Smooth muscle cell of the brain vasculature (primary cell): ENCODE results near the gene HSD17B13.
"Not testable (repeated sequence)": the region's sequence is repeated elsewhere in the genome, so short reads cannot be mapped to it uniquely, and the experiment has no call there.

ENCODE experiments used
- DNase-seq: peaks from one replicate; pipeline ENCODE4 v3.0.0-alpha.2; 2012; ENCODE audit warnings: low read depth, low spot score

Gene HSD17B13

GRCh38 chr4:87316961-87317360 is 5.7 kb downstream of the HSD17B13 start:
- no peak for DNase-seq

GRCh38 chr4:87315000-87315399 is 7.7 kb downstream of the HSD17B13 start:
- not testable (repeated sequence) for DNase-seq

DNA sequence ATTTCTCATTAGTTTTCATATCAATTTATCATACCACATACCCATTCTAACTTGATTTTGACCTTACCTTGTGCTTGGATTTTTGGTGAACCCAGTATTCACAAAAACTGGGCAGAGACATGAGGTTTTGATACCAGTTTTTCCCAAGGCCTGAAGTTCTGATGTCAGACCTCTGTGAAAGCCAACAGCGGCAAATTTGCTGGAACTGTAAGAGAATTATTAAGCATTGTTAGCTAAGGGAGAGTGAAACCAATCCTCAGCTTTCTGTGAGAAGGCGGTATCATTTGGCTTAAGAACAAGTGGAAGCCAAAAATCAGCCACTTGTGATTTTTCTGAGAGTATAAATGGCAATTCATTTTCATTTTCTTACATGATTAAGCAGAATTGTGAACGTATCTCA is 8.9 kb downstream of the HSD17B13 start:
- DNase-seq: no peak

DNA sequence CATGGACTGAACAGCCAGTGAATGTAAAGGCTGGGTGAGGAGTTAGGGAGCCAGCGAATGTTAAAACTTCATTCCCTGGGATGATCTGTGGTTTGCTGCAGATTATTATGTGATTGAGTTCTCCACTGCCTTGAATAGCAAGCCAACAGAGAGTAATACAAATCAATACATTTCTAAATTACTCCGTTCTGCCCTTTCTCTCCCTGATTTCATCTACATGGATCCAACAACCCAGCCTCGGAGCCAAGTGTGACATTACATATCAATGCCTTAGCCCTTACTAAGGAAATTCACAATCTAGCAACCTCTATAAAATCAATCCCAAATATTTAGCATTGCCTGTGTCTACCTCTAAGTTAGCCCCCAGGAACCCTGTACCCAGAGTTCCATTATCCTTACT is 11.0 kb downstream of the HSD17B13 start:
- DNase-seq: no peak

- DNase-seq: no peak
Measured at GRCh38 chr4:87310691-87311335, 11.9 kb downstream of the HSD17B13 start.

DNA sequence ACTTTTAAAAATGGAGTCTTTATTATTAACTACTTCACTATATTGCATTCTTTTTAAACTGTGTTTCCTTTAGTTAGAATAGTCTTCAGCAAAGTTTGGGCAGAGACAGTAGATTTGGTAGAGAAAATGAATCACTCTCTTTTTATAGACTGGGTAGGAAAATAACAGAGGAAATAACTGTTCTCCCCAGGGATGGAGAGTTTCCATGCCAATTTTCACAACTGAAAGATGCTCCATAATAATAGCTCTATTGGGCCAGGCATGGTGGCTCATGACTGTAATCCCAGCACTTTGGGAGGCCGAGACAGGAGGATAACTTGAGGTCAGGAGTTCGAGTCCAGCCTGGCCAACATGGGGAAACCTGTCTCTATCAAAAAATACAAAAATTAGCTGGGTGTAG is 13.1 kb downstream of the HSD17B13 start:
- no peak for DNase-seq

- DNase-seq: no peak
Measured at GRCh38 chr4:87306056-87306455, 16.6 kb downstream of the HSD17B13 start.

DNA sequence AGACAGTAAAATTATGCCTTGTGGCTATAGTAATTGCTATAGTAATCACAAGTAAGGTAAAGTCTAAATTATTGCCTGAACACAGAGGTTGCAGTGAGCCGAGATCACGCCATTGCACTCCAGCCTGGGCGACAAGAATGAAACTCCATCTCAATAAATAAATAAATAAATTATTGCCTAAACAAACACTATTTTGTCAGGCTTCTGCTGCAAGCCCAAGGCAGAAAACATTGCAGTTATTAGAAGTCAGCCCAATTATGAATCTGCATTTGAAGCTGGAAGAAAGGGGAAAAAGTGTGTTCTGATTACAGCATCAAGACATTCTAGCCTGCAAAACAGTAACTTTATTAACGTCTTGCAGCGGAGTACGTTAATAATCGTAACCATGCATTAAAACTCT is 17.1 kb downstream of the HSD17B13 start:
- DNase-seq: no peak

DNA sequence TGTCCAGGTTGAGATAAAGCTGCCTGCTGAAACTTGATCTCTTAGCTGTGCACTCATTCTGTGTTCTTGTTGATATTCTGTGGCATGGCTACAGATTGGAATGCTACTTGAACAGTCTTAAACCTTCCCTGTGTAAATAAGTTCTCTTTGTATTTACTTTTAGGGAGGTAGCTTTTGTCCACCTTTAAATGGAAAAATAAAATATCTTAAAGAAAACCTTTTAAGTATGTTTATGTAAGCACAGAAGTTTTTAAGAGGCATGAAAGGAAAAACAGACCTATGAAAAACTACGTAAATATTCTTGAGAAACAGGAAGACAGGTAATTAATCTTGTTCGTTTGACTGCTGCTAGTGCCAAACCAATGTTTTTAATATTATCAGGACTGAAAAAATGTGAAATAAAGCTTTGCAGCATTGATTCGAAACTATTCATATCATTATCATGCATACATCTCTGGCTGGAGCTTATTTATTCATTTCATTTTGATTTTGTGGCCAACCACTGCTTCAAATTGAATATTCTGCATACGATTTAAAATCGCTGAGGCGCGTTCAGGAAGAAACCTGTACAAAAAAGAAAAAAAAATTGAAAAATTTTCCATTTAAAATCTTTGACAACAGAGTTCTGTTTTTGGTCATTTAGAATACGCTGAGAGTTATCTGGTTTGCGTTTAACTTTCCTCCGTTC is 17.8 kb downstream of the HSD17B13 start:
- no peak for DNase-seq

DNA sequence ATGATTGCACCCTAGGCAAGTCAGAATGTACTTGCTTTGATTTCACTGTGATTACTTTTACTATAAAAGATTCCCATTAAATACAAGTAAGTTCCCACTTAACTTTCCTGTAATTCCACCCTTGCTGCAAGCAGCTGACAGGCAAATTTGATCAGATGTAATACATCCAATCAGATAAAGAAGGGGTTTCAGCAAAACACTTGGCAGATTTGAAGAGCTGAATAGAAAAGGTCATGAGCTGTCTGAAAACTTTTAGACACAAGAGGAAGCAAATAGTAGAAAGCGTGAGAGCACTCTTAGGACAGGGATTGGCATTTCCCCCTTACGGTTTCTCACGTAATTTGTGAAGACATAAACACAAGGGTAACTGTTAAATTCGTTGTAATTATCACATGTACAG is 22.8 kb downstream of the HSD17B13 start:
- no peak for DNase-seq

- no peak for DNase-seq
Measured at GRCh38 chr4:87298362-87298761, 24.3 kb downstream of the HSD17B13 start.

DNA sequence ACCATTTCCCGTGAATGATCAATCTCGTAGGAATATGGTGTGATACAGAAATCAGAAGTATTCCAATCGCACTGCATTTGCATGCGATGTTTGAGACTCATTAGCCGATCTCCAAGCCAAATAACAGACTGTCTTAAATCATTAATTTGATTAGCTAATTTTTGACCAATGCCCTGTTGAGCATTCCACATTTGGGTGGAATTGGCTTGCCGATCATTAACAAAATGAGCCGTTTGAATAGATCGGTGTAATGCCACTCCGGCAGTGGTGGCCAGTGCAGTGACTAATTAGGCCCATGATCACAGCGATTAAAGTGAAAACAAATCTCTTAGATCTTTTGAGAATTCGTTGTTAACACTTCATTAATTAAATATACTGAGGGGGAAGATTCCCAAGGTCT is 27.8 kb downstream of the HSD17B13 start:
- not testable (repeated sequence) for DNase-seq

DNA sequence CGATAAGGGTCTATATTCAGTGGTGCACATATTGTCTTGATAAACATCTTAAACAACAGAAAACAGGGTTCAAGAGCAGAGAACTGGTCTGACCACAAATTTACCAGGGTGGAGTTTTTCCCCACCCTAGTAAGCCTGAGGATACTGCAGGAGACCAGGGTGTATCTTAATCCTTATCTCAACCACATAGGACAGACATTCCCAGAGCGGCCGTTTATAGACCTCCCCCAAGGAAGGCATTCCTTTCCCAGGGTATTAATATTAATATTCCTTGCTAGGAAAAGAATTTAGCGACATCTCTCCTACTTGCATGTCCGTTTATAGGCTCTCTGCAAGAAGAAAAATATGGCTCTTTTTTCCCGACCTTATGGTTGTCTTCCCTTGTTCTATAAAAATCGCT is 28.8 kb downstream of the HSD17B13 start:
- not testable (repeated sequence) for DNase-seq

DNA sequence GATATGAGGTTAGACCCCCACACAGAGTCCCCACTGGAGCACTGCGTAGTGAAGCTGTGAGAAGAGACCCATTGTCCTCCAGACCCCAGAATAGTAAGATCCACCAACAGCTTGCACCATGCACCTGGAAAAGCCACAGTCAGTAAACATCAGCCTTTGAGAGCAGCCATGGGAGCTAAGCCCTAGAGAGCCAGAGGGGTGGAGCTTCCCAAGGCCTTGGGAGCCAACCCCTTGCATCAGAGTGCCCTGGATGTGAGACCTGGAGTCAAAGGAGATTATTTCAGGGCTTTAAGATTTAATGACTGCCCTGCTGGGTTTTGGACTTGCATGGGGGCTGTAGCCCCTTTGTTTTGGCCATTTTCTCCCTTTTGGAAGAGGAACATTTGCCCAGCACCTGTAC is 35.7 kb downstream of the HSD17B13 start:
- no peak for DNase-seq

- DNase-seq: not testable (repeated sequence)
Measured at GRCh38 chr4:87284268-87284667, 38.4 kb downstream of the HSD17B13 start.

DNA sequence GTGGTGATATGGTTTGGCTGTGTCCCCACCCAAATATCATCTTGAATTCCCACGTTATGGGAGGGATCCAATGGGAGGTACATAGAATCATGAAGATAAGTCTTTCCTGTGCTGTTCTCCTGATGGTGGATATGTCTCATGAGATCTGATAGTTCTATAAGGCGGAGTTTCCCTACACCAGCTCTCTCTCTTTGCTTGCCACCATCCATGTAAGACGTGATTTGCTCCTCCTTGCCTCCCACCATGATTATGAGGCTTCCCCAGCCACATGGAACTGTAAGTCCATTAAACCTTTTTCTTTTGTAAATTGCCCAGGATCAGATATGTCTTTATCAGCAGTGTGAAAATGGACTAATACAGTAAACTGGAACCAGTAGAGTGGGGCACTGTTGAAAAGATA is 39.5 kb downstream of the HSD17B13 start:
- no peak for DNase-seq

- DNase-seq: no peak
Measured at GRCh38 chr4:87281603-87282002, 41.1 kb downstream of the HSD17B13 start.

DNA sequence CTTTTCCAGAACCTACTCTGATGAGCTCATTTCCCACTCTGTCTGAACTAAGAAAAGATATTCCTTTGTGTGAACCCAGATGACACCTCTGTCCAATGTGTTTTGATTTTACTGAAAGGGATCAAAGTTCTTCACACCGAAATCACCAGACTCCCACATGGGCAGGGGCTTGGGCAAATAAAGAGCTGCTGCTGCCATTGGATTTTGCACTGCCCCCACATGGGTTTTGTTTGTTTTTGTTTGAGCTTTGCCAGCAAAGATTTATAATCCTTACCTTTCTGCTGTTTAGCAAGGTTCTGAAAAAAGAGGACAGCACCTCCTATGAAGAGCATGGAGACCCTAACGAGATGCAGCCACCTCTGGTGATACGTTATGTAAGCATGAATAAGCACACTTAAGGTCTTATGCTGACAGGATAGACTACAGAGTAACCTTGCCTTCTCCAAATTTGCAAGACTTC is 44.3 kb downstream of the HSD17B13 start:
- DNase-seq: no peak

DNA sequence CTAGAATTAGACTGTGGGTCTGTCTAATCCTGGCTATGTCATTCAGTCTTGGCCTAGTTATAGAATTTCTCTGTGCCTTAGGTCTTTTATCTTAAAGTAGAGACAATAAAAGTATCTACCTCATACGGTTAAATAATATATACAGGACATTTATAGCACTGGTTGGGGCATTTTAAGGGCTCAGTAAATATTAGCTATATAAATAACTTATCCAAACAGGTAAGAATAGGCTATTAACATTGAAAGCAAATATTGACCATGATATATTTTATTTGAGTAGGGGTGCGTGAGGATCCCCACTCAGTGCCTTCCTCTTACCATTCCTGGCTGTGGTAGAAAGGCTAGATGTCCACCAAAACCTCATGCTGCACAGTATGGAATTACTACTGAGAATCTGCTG is 47.4 kb downstream of the HSD17B13 start:
- no peak for DNase-seq

DNA sequence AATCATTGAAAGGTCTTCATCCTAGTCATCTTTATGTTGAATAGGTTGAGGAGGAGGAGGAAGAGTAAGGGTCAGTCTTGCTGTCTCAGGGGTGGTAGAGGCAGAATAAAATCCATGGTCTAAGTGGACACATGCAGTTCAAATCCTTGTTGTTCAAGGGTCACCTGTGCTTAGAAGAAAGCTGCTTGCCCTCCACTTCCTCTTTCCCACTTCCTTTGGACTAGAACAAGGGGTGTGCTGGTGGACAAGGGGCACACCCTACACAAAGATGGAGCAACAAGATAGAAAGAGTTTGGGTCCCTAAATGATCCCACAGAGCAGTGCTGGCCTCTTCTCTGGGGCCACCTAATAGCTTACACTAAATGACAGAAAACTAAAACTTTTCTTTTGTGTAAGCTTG is 47.9 kb downstream of the HSD17B13 start:
- no peak for DNase-seq

DNA sequence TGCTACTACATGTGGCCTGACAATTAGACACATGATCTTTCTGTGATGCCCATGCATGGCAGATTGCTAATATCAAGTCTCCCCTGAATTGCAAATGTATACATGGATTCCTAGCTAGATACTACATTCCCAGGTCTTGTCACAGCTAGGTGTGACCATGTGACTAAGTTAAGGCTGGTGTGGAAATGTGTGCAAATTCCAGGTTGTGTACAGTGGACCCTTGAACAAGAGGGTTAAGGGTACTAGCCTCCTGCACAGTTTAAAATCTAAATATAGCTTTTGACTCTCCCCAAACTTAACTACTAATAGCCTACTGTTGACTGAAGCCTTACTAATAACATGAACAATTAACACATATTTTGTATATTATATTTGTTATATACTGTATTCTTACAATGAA is 48.4 kb downstream of the HSD17B13 start:
- no peak for DNase-seq

GRCh38 chr4:87270825-87271224 is 51.9 kb downstream of the HSD17B13 start:
- DNase-seq: no peak

DNA sequence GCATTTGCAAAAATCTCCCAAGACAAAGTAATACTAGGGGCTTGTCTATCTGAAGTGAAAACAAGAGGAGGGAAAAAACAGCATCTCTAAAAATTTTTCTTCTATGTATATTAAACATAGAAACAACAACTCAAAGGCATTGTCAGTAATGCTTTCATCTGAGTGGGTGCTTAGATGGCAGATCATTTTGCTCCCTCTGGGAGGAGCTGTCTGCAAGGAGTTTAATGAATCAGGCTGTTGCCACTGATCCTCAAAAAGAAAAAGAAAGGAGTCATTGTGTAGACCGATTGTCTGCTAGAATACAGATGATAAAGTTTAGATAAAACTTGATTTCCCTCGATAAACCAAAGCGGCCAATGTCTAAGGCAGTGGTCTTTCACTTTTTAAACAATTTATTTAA is 52.5 kb downstream of the HSD17B13 start:
- peak; percentile 18 for DNase-seq
